HFFc6 (cell line): ENCODE data around the gene FETUB. TPM values are rescaled to one million over a fixed set of nuclear protein-coding genes. Genes with fewer than 3 reads are reported as not detected.

ENCODE experiments used
- DNase-seq: peaks from one replicate; pipeline ENCODE4 v3.0.0-alpha.2; 2018
- H3K27ac Mint-ChIP-seq: 2 replicates; pipeline ENCODE4 v1.8.0; 2020; ENCODE audit warnings: mild to moderate bottlenecking, mixed read lengths
- H3K27me3 Mint-ChIP-seq: 2 replicates; pipeline ENCODE4 v1.8.0; 2021; ENCODE audit warnings: mild to moderate bottlenecking, moderate library complexity, mixed read lengths; ENCODE audit not compliant: insufficient read depth
- H3K36me3 Mint-ChIP-seq: 2 replicates; pipeline ENCODE4 v1.8.0; 2021; ENCODE audit warnings: low read depth, mixed read lengths
- H3K4me1 Mint-ChIP-seq: 2 replicates; pipeline ENCODE4 v1.8.0; 2020; ENCODE audit warnings: low read depth, mixed read lengths
- H3K4me3 Mint-ChIP-seq: 2 replicates; pipeline ENCODE4 v1.8.0; 2020; ENCODE audit warnings: mild to moderate bottlenecking, moderate library complexity, mixed read lengths
- H3K9me3 Mint-ChIP-seq: 2 replicates; pipeline ENCODE4 v1.8.0; 2020; ENCODE audit warnings: mild to moderate bottlenecking, mixed read lengths
- CTCF ChIP-seq: fragments of 200-600 bp; sonication (generic); IDR thresholded peaks from 2 replicates; pipeline ENCODE4 v1.5.0; 2021; ENCODE audit warnings: antibody characterized with exemption, mild to moderate bottlenecking
- total RNA-seq, 6 experiments: library from RNA; stranded (reverse); fragmentation: NEBNext Ultra II Directional; extraction: Animal tissue kit (Norgen Biotek cat#: 25700); gene quantifications; 2 replicates in 1 of 6; 3 replicates in 5 of 6; pipeline ENCODE4 v1.2.3, GENCODE V29; 2021

FETUB gene
- total RNA-seq, 6 experiments from 2014 or later = not detected

GRCh38 chr3:186664119-186664495, 23.9 kb downstream of the FETUB start:
- H3K27ac Mint-ChIP-seq = no peak overlapping the region
- no peaks in the 10 kb centered on the region for H3K36me3 Mint-ChIP-seq
- peaks cover 26% of the 10 kb centered on the region for H3K27me3 Mint-ChIP-seq
- H3K4me1 Mint-ChIP-seq = no peaks in the 10 kb centered on the region
- no peak overlapping the region for H3K4me3 Mint-ChIP-seq
- TF ChIP-seq CTCF = no peak
- H3K9me3 Mint-ChIP-seq = no peaks in the 10 kb centered on the region
- no peak for DNase-seq

GRCh38 chr3:186664506-186664905, 24.3 kb downstream of the FETUB start:
- H3K9me3 Mint-ChIP-seq = no peaks in the 10 kb centered on the region
- no peak overlapping the region for H3K27ac Mint-ChIP-seq
- no peak for DNase-seq
- H3K27me3 Mint-ChIP-seq = peaks cover 24% of the 10 kb centered on the region
- H3K4me1 Mint-ChIP-seq = no peaks in the 10 kb centered on the region
- TF ChIP-seq CTCF = no peak
- H3K4me3 Mint-ChIP-seq = no peak overlapping the region
- no peaks in the 10 kb centered on the region for H3K36me3 Mint-ChIP-seq

GRCh38 chr3:186665625-186666188, 25.5 kb downstream of the FETUB start, which contains the start of gene HRG:
HRG (plus strand) TSS chr3:186666014; CDS start chr3:186666032, 18 bp downstream.
- Mint-ChIP-seq H3K4me1 (no peaks in the 10 kb centered on the region), H3K27ac (no peak within 1 kb of the TSS), H3K4me3 (no peak within 1 kb of the TSS), H3K9me3 (no peaks in the 10 kb centered on the region), H3K36me3 (no peaks in the 10 kb centered on the region), H3K27me3 (peaks cover 24% of the 10 kb centered on the region)
- TF ChIP-seq CTCF = no peak
- no peak for DNase-seq

GRCh38 chr3:186668426-186668825, 28.2 kb downstream of the FETUB start:
- H3K9me3 Mint-ChIP-seq = no peaks in the 10 kb centered on the region
- DNase-seq = no peak
- H3K4me1 Mint-ChIP-seq = no peaks in the 10 kb centered on the region
- no peaks in the 10 kb centered on the region for H3K36me3 Mint-ChIP-seq
- TF ChIP-seq CTCF = no peak
- no peak overlapping the region for H3K27ac Mint-ChIP-seq
- peaks cover 27% of the 10 kb centered on the region for H3K27me3 Mint-ChIP-seq
- H3K4me3 Mint-ChIP-seq = no peak overlapping the region

- Mint-ChIP-seq H3K9me3 (no peaks in the 10 kb centered on the region), H3K4me3 (no peak overlapping the region), H3K36me3 (no peaks in the 10 kb centered on the region), H3K4me1 (no peaks in the 10 kb centered on the region), H3K27ac (no peak overlapping the region), H3K27me3 (peaks cover 30% of the 10 kb centered on the region)
- TF ChIP-seq CTCF = no peak
- DNase-seq = no peak
Observed at GRCh38 chr3:186669378-186670084, 29.3 kb downstream of the FETUB start.
